PC-3 (cell line): Measurements from ENCODE around the gene KRT8.

Experiments used
- EZH2 ChIP-seq: fragments of 300-600 bp; sonication (generic); IDR thresholded peaks from one replicate; pipeline ENCODE4 v1.6.1; 2017; ENCODE audit warnings: antibody characterized with exemption, mild to moderate bottlenecking, low read length; ENCODE audit not compliant: unreplicated experiment
- EZH2phosphoT487 ChIP-seq: fragments of 300-600 bp; sonication (generic); IDR thresholded peaks from 2 replicates; pipeline ENCODE4 v1.6.1; 2018; ENCODE audit warnings: mild to moderate bottlenecking, antibody characterized with exemption, low read length, borderline replicate concordance
- TF ChIP-seq, protein P1 (sequence below): fragments of 300-600 bp; sonication (generic); conservative IDR thresholded peaks from 2 replicates; pipeline ENCODE4 v1.5.1; 2017; ENCODE audit warnings: antibody characterized with exemption, low read depth, mild to moderate bottlenecking, low read length

- TF ChIP-seq, protein P1, sequence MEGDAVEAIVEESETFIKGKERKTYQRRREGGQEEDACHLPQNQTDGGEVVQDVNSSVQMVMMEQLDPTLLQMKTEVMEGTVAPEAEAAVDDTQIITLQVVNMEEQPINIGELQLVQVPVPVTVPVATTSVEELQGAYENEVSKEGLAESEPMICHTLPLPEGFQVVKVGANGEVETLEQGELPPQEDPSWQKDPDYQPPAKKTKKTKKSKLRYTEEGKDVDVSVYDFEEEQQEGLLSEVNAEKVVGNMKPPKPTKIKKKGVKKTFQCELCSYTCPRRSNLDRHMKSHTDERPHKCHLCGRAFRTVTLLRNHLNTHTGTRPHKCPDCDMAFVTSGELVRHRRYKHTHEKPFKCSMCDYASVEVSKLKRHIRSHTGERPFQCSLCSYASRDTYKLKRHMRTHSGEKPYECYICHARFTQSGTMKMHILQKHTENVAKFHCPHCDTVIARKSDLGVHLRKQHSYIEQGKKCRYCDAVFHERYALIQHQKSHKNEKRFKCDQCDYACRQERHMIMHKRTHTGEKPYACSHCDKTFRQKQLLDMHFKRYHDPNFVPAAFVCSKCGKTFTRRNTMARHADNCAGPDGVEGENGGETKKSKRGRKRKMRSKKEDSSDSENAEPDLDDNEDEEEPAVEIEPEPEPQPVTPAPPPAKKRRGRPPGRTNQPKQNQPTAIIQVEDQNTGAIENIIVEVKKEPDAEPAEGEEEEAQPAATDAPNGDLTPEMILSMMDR, result no peak
- no peak for TF ChIP-seq EZH2phosphoT487
- TF ChIP-seq EZH2, result no peak
Observed at GRCh38 chr12:52947738-52948423, 43.0 kb upstream of the KRT8 start.
